K562 (cell line): ENCODE measurements around the gene ZFP62. TPM values are rescaled to one million over a fixed set of nuclear protein-coding genes. Genes with fewer than 3 reads are reported as not detected.
A peak's percentile ranks its signal among the peaks of the same experiment; 100 is the strongest.

Experiments
- CTBP1 ChIP-seq: fragments of 450-650 bp; IDR thresholded peaks from 2 replicates; pipeline ENCODE4 v1.6.1; 2016; ENCODE audit warnings: borderline replicate concordance
- DACH1 ChIP-seq: fragments of 450-650 bp; IDR thresholded peaks from 2 replicates; pipeline ENCODE4 v1.6.1; 2018; ENCODE audit not compliant: partially characterized antibody
- FOXA3 ChIP-seq, 2 experiments: fragments of 450-650 bp in 1 of 2; sonication (generic) in 1 of 2; formaldehyde crosslinking; IDR thresholded peaks in 1 of 2; conservative IDR thresholded peaks in 1 of 2; 2 replicates each; pipeline versions ENCODE4 v1.4.0 to v1.8.0; 2020 to 2022; ENCODE audit warnings: mild to moderate bottlenecking in 2 of 2, missing genetic modification reagents in 1 of 2
- HDAC8 ChIP-seq: fragments of 450-650 bp; IDR thresholded peaks from 2 replicates; pipeline ENCODE4 v1.6.1; 2016; ENCODE audit warnings: mild to moderate bottlenecking, missing genetic modification characterization, moderate library complexity, missing compliant biosample characterization
- HIVEP1 ChIP-seq: fragments of 250-450 bp; sonication (Bioruptor Pico); IDR thresholded peaks from 2 replicates; pipeline ENCODE4 v1.4.0; 2020; ENCODE audit warnings: mild to moderate bottlenecking
- SNRNP70 ChIP-seq: fragments of 200-400 bp; formaldehyde crosslinking; optimal IDR thresholded peaks from 2 replicates; pipeline ENCODE3; 2017; ENCODE audit warnings: low read depth, low read length
- SPI1 ChIP-seq: IDR thresholded peaks from 2 replicates; pipeline ENCODE4 v1.6.1; 2011; ENCODE audit warnings: low read depth, low read length, control low read depth, borderline replicate concordance
- ZNF408 ChIP-seq: fragments of 250-450 bp; sonication (Bioruptor Pico); IDR thresholded peaks from 2 replicates; pipeline ENCODE4 v1.4.0; 2020; ENCODE audit warnings: low read depth, mild to moderate bottlenecking, moderate library complexity
- polyA plus RNA-seq, 8 experiments: library from polyadenylated mRNA; depleted of rRNA in 4 of 8; stranded (reverse) in 5 of 8; unstranded in 3 of 8; fragments of >200 nt; fragmentation: Nextera tagmentation in 2 of 8; fragmentation: Illumina TruSeq in 1 of 8; extraction: Ambion mirVana in 2 of 8; extraction: Trizol in 1 of 8; gene quantifications; 2 replicates each; pipeline versions ENCODE4 v1.2.1 to v1.2.3, GENCODE V29; 2011 to 2014; ENCODE audit warnings: inconsistent platforms in 1 of 8, missing spikeins in 1 of 8
- total RNA-seq, 7 experiments: library from RNA; depleted of rRNA in 6 of 7; stranded (reverse); fragments of >200 nt in 6 of 7; fragmentation: Illumina TruSeq in 2 of 7; extraction: Trizol in 2 of 7; gene quantifications; 2 replicates each; pipeline versions ENCODE4 v1.2.1 to v1.2.3, GENCODE V29; 2011 to 2021; ENCODE audit warnings: low replicate concordance in 1 of 7
- TF ChIP-seq, protein P1 (sequence below), 2 experiments: fragments of 450-650 bp in 1 of 2; sonication (generic) in 1 of 2; formaldehyde crosslinking in 1 of 2; IDR thresholded peaks; 2 replicates each; pipeline versions ENCODE4 v1.7.1 to v1.9.0; 2016 to 2022; ENCODE audit warnings: inconsistent platforms in 1 of 2, mild to moderate bottlenecking in 1 of 2, missing genetic modification reagents in 1 of 2
- TF ChIP-seq, protein P2 (sequence below): fragments of 250-450 bp; sonication (Bioruptor Pico); IDR thresholded peaks from 2 replicates; pipeline ENCODE4 v1.9.0; 2021; ENCODE audit warnings: mild to moderate bottlenecking, inconsistent platforms

ZFP62 gene
- total and polyA plus RNA-seq, 9 of the 15 experiments (the other 6 are each of a cell fraction or from before 2014, with no cell fraction given), result 12.2 to 37.5 (median 25.0) TPM

DNA sequence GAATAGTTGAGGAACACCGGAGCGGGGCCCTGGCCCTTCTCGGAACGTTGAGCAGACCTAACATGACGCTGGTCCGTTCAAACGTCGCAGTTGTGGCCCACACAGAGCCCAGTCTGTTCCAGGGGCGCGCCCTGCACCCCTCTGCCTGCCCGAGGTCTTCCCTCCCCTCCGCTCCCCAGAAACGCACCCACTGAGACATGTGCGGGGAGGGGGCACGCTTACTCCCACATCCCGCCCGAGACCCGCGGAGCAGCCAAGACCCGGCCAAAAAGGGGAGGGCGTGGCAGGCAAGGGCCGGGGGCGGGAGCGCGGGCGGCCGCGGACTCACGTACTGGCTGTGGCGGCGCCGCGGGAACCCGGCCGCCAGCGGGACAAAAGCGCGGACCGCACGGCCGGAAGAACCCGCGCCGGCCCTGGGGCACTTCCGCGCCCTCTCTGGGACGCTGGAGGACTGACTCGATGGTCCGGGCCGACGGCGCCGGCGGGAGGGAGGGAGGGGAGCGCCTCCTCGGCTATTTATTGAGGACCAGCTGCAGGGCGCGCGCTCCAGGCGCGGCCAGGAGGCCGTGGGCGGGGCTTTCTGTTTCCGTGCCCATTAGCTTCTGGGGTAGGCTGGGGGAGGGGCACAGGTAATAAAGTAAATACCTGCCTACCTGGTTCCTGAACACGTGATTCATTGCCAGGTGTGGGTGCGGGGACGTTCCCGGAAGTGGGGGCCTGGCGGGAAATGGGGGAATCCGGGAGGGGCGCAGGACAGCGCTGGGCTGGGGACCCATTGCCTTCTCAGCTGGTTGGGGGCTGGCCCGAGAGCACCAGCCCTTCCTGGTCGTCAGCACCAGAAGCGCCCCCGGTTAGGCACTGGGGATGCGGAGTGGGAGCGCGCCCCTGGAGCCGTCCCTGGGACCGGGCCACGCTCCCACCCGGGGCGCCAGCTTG is at the start of gene ZFP62 (continued):
- TF ChIP-seq, protein P1, sequence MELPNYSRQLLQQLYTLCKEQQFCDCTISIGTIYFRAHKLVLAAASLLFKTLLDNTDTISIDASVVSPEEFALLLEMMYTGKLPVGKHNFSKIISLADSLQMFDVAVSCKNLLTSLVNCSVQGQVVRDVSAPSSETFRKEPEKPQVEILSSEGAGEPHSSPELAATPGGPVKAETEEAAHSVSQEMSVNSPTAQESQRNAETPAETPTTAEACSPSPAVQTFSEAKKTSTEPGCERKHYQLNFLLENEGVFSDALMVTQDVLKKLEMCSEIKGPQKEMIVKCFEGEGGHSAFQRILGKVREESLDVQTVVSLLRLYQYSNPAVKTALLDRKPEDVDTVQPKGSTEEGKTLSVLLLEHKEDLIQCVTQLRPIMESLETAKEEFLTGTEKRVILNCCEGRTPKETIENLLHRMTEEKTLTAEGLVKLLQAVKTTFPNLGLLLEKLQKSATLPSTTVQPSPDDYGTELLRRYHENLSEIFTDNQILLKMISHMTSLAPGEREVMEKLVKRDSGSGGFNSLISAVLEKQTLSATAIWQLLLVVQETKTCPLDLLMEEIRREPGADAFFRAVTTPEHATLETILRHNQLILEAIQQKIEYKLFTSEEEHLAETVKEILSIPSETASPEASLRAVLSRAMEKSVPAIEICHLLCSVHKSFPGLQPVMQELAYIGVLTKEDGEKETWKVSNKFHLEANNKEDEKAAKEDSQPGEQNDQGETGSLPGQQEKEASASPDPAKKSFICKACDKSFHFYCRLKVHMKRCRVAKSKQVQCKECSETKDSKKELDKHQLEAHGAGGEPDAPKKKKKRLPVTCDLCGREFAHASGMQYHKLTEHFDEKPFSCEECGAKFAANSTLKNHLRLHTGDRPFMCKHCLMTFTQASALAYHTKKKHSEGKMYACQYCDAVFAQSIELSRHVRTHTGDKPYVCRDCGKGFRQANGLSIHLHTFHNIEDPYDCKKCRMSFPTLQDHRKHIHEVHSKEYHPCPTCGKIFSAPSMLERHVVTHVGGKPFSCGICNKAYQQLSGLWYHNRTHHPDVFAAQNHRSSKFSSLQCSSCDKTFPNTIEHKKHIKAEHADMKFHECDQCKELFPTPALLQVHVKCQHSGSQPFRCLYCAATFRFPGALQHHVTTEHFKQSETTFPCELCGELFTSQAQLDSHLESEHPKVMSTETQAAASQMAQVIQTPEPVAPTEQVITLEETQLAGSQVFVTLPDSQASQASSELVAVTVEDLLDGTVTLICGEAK (IDR thresholded peaks at IDR 0.05), result peak; percentile 96
- TF ChIP-seq, protein P1 (CRISPR knock-in tag; IDR thresholded peaks at IDR 0.05), result no peak
- TF ChIP-seq SNRNP70, result no peak
- peak; percentile 67 for TF ChIP-seq DACH1
- no peak for TF ChIP-seq HDAC8
- TF ChIP-seq CTBP1, result peak; percentile 77
- TF ChIP-seq SPI1, result peak; percentile 62; the same call in 1 of the 2 replicates
- peak; percentile 28 to 54; a peak in 2 of 4 replicates for TF ChIP-seq FOXA3 (CRISPR knock-in tag; conservative IDR thresholded peaks at IDR 0.05 in 1 of 2, IDR thresholded peaks at IDR 0.05 in 1 of 2)
- TF ChIP-seq HIVEP1 (CRISPR knock-in tag), result peak; percentile 46; the same call in 1 of the 2 replicates
- TF ChIP-seq ZNF408 (CRISPR knock-in tag), result no peak
- TF ChIP-seq, protein P2, sequence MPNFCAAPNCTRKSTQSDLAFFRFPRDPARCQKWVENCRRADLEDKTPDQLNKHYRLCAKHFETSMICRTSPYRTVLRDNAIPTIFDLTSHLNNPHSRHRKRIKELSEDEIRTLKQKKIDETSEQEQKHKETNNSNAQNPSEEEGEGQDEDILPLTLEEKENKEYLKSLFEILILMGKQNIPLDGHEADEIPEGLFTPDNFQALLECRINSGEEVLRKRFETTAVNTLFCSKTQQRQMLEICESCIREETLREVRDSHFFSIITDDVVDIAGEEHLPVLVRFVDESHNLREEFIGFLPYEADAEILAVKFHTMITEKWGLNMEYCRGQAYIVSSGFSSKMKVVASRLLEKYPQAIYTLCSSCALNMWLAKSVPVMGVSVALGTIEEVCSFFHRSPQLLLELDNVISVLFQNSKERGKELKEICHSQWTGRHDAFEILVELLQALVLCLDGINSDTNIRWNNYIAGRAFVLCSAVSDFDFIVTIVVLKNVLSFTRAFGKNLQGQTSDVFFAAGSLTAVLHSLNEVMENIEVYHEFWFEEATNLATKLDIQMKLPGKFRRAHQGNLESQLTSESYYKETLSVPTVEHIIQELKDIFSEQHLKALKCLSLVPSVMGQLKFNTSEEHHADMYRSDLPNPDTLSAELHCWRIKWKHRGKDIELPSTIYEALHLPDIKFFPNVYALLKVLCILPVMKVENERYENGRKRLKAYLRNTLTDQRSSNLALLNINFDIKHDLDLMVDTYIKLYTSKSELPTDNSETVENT, result peak; percentile 99
